Right renal pelvis (tissue), 4 donors: ENCODE measurements around the gene COL16A1. TPM values are rescaled to one million over a fixed set of nuclear protein-coding genes. Genes with fewer than 3 reads are reported as not detected.
"Not testable (repeated sequence)": the region's sequence is repeated elsewhere in the genome, so short reads cannot be mapped to it uniquely, and the experiment has no call there.

Experiments
- DNase-seq, 4 donors: peaks; one replicate each; pipeline ENCODE4 v3.0.0-alpha.2; 2013; ENCODE audit warnings: low read depth in 4 of 4, low spot score in 3 of 4, missing footprints in 1 of 4
- polyA plus RNA-seq, 4 donors: library from polyadenylated mRNA; unstranded; fragments of 120-200 nt; gene quantifications; one replicate each; pipeline ENCODE4 v1.2.1, GENCODE V29; 2013; ENCODE audit not compliant: insufficient read length in 4 of 4

The COL16A1 gene
- polyA plus RNA-seq, 4 donors, result 45.0 to 56.2 (median 49.2) TPM

DNA sequence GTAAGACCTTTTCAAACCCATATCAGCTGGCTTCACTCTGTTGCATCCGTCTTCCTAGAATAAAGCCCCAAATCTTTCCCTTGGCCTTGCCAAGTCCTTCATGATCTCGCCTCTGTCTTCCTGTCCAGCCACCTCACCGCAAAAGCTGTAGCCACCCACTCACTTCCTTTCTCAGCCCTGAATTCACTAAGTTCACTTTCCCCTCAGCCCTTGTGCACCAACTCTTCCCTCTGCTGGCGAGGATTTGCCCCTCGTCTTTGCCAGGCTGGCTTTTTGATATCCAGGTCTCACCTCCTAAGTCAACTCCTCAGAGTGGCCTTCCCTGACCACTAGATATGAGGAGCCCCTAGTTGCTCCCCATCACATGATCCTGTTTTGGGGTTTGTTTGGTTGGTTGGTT is 3.9 kb upstream of the COL16A1 start:
- DNase-seq, result no peak

DNA sequence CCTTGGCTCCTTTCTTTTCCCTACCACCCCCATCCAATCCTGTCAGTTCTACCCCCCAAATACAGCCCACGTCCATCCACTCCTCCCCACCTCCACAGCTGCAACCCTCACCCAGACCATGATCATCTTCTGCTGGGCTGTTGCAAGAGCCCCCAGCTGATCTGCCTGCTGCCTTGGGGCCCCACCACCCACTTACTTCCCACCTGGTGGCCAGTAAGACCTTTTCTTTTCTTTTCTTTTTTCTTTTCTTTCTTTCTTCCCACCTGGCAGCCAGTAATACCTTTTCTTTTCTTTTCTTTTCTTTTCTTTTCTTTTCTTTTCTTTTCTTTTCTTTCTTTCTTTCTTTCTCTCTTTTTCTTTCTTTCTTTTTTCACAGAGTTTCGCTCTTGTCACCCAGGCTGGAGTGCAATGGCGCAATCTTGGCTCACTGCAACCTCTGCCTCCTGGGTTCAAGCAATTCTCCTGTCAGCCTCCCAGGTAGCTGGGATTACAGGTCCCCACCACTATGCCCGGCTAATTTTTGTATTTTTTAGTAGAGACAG is 3.3 kb upstream of the COL16A1 start:
- not testable (repeated sequence) for DNase-seq

DNA sequence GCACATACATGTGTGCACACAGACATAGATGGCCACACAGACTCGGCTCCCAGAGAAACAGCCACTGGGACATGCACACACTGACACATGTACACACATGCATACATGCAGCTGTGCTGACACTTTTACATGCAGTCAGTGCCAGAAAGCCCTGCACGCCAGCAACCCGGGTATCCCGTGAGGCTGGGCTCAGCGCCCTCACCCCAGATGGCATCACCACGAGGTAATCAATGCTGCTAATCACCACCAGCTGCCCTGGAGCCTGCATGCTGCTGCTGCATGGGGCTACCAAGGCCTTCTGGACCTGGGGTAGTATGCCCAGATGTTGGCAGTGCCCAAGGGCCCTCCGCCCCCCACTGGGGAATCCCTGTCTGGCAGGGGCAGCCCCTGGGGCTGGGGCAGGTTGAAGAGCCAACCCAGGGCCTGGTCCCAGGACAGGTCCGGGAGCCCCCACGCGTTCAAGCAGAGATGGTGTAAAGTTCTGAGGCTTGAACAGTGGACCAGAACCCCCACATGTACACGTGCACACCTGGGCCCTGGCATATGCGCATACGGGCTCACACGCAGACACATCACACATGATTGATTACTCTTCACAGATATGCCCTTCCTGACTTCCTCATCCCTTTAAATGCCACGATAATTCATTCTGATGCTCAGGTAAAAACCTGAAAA is 2.7 kb upstream of the COL16A1 start:
- no peak for DNase-seq

DNA sequence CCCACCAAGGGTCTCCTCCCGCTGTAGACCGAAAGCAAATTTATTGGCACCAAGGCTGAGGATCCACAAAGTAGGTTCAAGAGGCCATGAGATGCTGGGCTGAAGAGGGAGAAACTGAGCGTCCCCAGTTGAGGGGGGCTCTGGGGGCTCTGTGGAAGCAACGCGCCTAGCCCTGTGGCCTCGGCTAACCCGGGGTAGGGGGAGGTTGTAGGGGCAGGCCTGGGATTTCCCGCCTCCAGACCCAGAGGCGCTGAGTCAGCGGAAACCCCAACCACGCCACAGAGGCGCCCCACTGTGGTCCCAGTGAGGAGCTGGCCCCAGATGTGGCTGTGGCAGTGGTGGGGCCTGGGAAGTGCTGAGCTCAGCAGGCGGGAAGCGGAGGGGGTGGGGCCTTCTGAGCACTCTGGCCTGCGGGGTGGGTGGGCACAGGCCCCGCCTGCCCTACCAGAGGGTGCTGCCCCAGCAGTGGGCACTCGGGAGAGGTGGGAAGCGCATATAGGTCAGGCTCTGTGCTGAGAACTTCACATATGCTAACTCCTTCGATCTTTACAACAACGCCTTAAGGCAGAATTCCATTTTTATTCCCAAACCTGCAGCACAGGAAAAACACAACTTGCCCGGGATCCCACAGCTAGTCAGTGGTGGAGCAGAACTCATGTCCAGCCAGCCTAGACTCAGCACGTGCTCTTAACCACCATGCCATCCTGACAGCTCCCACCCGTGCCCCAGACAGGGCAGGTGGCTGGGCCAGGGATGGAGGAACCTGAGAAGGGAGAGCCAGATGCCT is 1.5 kb upstream of the COL16A1 start:
- DNase-seq, result peak in 2 of 4 donors; percentile 43 to 51

DNA sequence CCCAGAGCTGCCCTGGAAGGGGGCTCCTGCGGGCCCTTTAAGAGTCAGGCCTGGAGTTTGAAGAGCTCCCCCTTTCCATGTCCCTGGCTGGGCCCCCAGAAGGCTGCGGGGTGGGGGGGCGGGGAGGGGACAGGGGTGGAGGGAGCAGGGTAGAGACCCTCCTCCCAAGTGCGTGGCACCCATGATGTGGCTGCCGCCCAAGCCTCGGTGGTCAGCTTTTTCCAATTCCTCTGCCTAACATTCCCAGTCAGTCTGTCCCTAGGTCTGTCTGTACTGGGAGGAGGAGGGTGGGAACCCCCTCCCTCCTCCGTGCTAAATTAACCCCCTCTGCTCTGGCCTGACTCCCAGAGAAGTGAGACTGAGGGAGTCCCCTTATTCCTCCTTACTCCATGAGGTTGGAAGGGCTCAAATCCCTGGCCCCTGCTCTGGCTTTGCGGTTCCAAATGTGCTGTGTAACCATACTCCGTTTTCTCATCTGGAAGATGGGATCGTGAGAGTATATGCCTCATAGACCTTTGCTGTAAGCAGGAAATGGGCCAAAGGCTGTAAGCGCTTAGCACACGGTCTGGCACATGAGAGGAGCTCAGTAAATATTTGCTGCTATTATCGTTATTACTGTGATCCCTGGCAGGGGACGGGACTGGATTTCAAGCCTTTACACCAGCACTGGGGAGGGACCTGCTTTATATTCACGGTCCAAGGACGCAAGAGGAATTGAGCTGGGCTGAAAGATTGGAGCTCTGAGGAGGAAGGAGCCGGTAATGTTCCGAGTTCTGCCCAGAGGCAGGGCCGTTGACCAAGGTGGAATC is 658 bp upstream of the COL16A1 start:
- DNase-seq, result no peak

DNA sequence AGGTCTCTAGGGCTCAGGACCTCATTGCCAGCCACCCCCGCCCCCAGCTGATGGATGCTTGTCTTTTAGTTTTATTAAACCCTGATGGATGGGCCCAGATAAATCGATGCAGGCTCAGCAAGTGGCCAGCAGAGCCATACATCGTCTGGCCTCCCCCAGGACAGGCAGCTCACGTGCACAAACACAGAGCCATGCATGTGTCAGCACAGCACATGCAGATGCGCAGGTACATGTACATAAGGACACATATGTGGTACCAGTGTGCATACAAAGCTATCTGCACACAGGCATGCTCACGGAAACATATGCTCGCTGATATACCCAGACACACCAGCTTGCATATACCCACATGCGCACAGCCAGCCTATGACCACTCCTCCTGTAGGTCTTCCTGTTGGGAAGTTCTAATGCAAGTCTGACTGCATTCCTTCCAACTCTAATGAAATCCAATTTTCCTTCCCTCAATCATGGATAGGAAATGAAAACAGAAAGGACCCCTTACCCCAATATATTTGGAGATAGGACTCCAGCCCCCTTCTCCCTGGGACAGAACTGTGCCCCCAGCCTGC is 897 bp downstream of the COL16A1 start:
- no peak for DNase-seq

DNA sequence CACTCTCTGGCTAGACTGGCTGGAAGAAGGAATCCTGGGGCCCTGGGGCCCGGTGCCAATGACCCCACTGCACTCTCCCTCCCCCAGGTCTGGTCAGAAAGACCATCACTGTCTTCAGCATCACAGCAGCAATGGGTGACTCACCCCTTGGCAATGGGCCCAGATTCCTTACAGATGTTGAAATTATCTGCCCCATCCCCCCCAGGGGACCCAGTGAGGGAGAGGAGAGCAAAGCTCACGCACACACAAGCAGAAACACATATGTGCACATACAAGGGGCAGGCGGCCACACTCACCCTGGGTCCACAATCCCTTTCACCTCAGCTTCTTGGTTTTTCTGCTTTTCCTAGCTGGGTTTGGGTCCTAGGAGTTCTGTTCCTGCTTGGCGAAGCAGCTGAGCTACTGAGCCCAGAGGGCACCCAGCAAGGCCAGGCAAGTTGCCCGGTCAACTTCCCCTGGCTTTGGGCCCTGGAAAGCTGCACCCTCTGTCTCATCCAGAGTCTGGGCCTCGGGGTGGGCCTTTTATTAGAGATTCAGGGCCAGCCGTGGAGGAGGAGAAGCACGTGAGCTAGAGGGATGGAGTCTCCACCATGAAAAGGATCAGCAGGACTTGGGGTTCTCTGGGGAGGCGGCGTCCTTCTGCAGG is 2.6 kb downstream of the COL16A1 start:
- DNase-seq, result peak in 1 of 4 donors; percentile 50

DNA sequence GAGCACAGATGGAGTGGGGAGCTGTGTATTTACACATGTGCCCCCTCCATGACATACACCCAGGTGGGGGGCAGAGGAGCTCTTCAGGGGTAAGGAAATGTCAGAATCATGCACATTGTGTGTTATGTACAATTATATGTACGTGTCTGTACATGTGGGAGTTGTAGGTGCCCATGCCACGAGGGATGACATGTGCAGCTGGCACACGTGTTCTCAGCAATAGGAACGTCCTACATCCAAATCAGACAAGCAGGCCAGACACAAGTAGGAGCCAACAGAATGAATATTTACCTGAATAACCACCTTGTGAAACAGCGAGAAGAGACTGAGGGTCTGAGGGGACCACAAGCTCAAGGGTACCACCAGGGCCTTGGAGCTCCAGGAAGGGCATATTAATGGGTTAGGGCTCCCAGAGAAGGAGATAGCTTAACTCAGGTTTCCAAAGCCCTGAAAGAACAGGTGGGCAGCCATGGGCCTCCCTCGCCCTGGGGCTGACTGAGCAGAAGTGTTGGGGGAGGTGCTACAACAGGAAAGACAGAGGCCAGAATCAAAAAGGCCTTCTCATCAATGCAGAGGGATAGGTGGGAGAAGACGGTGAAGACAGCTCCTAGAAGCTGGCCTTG is 3.2 kb downstream of the COL16A1 start:
- DNase-seq, result no peak

DNA sequence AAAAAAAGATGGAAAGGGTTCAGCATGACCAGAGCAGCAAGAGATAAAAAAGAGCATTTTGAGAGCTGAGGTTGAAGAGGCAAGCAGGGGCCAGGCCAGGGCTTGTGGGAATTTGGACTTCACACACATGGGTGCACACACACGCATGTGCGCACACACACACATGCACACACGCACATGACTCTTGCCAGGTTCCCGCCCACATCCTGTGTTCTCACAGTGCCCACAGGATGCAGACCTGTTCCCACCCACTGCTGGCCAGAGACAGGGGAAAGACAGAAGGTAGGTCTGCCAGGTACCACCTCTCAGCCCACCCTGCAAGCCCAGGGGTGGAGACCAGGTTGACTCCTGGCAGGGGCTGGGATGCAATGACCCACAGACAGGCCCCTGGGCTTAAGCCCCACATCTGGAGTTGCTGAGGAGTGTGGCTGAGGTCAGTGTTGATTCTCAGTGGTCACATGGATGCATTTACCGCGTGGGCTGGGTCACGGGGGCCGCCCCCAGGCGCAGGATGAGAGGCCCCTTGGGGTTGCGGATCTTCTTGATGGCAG is 4.4 kb downstream of the COL16A1 start:
- no peak for DNase-seq

DNA sequence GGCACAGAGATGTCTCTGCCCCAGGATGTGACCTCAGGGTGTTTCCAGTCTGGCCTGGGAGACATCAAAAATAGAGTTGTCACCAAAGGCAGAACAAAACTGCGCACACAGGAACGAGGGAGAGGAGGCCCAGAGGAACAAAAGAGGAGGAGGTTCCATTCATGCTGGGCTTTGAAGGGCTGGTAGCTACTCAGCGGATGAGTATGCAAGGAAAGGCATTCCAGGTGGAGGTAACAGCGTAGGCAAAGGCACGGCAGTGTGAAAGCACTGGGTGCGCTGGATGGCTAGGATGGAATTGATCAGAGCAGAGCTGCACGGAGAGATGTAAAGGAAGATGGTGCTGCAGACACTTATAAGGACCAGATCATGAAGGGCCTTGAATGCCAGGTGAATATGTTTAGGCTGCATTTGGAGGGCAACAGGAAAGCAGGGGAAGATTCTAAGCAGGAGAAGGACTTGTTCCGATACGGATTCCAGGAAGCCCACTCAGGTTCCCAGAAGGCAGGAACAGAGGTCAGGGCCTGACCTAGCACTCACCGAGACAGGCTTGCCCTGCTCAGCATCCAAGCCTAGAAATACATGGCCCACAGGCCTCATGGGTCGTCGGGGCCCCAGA is 6.3 kb downstream of the COL16A1 start:
- no peak for DNase-seq

DNA sequence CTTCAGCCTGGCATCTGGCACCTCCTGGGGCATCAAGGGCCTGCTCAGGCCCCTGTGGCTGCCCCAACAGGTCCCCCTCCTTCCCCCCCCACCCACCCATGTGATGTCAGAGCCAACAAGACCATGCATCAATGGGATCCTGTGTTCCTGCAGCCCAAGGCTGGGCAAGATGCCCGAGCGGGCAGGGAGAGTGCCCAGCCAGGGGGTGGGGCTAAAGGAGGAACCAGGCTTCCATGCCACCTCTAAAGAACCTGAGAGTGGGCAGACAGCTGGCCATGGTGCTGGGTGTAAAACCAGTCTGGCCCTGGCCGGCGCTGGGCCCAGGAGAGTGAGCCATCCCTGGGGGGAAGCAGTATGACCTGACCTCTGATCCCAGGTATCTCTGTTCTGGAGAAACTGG is 7.6 kb downstream of the COL16A1 start:
- no peak for DNase-seq

DNA sequence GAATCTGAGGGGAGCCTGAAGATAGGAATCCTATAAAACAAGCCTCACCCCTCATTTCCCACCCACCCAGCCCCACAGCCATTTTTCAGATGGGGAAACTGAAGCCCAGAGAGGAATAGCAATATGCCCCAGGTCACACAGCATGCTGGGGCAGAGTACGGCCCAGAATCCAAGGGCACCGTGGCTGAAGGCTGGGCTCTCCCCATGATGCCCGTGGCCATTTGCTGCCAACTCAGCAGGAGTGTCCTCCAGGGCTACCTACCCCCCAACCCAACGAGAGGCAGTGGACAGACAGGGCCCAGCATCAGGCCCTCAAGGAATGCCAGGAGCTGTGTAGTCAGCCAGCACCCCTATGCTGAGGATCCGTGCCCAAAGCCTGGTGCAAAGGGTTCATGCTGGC is 8.5 kb downstream of the COL16A1 start:
- no peak for DNase-seq

DNA sequence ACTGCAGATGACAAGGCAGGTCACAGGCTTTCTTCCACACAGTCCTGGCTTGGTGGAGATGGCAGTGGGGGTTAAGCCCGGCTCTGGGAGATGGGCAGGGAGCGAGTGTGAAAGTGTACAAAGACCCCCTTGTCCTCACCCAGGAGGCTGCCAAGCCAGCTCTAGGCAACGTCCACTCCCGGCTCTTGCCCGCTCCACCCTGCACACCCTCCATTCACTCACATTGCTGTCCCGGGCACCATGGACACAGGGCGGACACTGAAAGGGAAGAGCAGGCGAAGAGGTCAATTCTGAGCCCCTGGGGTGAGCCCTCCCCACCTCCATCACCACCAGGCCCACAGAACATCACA is 8.9 kb downstream of the COL16A1 start:
- no peak for DNase-seq

DNA sequence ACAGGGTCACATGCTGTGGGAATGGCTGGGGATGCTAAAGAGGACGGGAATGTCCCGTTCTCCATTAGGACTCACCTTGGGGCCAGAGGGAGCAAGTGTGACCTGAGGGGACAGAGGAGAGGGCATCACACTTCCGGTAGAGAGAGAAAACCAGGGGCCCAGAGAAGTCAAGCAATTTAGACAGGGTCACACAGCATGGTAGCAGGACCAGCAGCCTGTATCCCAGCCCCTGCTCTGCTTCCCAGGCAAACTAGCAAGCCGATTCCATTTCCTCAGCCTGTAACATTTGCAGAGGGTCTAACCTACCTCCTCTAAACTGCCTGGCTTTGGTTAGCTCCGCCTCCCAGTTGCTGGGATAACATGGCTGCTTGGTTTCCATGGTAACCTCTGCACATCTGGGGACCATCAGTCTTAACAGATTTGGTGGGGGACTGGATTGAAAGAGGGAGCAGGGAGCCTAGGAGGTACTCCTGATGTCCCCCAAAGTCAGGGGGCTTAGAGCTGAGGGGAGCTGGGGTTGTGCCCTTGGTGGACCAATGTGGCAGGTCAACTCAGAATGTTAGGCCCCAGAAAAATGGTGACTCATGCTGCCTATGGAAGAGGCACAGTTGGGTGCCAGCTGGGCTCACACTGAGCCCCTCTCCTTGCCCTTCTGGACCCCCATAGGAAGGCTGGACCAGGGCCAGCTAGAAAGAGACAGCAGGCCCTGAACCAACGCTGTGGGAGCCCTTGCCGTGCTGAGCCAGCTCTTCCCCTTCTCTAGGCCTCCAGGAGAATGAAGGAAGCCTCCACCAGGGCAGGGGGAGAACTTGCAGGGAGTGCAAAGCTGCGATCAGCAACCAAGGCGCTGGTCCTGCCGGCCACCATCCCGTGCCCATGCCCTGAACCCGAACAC is 9.5 kb downstream of the COL16A1 start:
- no peak for DNase-seq

DNA sequence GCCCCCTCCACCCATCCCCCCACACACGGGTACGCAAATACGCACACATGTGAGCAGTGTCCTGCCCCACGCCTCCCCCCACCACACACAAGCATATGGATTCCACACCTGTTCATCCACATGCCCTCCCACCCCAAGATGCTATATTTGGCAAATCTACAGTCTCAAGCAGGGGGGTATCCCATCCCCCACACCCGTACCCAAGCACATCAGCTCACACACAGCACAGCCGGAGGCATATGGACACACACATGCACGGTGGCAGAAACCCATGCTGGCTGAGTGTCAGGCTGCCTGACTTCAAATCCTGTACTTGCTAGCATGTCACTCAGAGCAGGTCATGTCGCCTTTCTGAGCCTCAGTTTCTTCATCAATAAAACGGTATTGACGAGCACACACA is 10.6 kb downstream of the COL16A1 start:
- no peak for DNase-seq

DNA sequence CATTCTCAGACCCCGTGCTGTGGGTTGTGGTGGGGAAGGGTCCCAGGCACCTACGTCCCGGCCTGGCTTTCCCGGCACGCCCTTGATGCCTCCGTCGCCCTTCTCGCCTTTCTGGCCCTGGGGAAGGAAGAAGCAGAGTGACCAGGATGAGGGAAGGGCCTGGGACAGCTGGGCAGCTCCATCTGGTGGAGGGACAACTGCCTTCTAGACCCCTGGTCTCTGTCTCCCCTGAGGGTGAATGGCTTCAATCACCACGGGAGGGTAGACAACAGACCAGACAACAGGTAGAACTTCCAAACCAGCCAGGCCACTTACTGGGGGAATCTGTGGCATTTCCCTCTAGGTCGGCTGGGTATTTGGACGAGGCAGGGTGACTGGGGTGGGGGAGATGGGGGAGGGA is 11.9 kb downstream of the COL16A1 start:
- no peak for DNase-seq

DNA sequence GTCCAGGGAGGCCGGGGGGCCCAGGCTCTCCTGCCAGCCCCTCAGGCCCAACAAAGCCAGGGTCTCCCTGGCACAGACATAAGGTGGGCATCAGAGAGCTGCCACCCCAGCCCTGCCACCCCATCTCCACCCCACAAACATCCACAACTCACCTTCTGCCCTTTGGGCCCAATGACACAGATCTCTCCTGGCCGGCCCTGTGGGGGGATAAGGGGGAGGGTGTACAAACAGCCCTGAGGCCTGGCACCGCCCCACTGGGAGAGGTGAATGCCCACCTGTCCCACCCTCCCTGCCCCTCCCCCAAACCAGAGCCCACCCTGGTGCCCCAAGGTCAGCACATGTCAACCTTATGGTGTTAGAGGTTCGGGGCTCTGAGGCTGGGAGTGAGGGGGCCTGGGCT is 12.4 kb downstream of the COL16A1 start:
- no peak for DNase-seq

DNA sequence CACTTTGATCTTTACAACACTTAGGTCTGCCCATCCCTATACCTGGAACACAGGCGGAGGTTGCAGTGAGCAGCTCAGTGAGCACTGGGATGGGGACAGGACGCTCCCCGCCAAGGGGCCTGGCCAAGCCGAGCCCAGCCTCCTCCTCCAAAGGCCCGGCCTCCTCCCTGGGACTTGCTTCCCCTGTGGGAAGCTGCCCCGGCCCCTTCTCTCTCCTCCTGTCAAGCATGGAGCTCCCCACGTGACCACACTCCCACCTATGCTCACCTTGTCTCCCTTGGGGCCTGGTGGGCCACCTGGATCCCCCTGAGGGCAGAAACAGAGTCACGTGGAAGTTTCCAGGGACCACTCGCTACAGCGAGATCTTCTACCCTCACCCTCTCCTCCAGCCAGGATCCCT is 12.9 kb downstream of the COL16A1 start:
- DNase-seq, result no peak
